ENCODE results near the gene TGFBR3.

TGFBR3 gene

GRCh38 chr1:91885716-91886506 is at the start of gene TGFBR3:
Gene TGFBR3, minus strand, starts transcription at chr1:91886151. Its CDS starts 24,620 bp downstream, at chr1:91861531.
- peak; percentile 57 for DNase-seq (ENCODE audit: low read depth)

- DNase-seq (ENCODE audit: low read depth) = no peak
Measured at GRCh38 chr1:91929250-91929649, 43.3 kb upstream of the TGFBR3 start.

GRCh38 chr1:91928026-91928425 is 42.1 kb upstream of the TGFBR3 start:
- DNase-seq (ENCODE audit: low read depth) = no peak

GRCh38 chr1:91925644-91926435 is 39.9 kb upstream of the TGFBR3 start:
- no peak for DNase-seq (ENCODE audit: low read depth)

- DNase-seq (ENCODE audit: low read depth) = no peak
Measured at GRCh38 chr1:91924146-91924545, 38.2 kb upstream of the TGFBR3 start.

GRCh38 chr1:91919962-91920361 is 34.0 kb upstream of the TGFBR3 start:
- no peak for DNase-seq (ENCODE audit: low read depth)

- no peak for DNase-seq (ENCODE audit: low read depth)
Measured at GRCh38 chr1:91916811-91917460, 31.0 kb upstream of the TGFBR3 start.

GRCh38 chr1:91916046-91916445 is 30.1 kb upstream of the TGFBR3 start:
- DNase-seq (ENCODE audit: low read depth) = no peak

- DNase-seq (ENCODE audit: low read depth) = no peak
Measured at GRCh38 chr1:91913018-91913417, 27.1 kb upstream of the TGFBR3 start.

GRCh38 chr1:91912266-91912665 is 26.3 kb upstream of the TGFBR3 start:
- DNase-seq (ENCODE audit: low read depth) = no peak

GRCh38 chr1:91901231-91901630 is 15.3 kb upstream of the TGFBR3 start:
- DNase-seq (ENCODE audit: low read depth) = no peak

GRCh38 chr1:91900562-91900961 is 14.6 kb upstream of the TGFBR3 start:
- no peak for DNase-seq (ENCODE audit: low read depth)

GRCh38 chr1:91897016-91897415 is 11.1 kb upstream of the TGFBR3 start:
- DNase-seq (ENCODE audit: low read depth) = no peak

GRCh38 chr1:91895832-91896556 is 10.0 kb upstream of the TGFBR3 start:
- no peak for DNase-seq (ENCODE audit: low read depth)

GRCh38 chr1:91894036-91894761 is 8.2 kb upstream of the TGFBR3 start:
- DNase-seq (ENCODE audit: low read depth) = no peak

- no peak for DNase-seq (ENCODE audit: low read depth)
Measured at GRCh38 chr1:91891969-91892368, 6.0 kb upstream of the TGFBR3 start.

- no peak for DNase-seq (ENCODE audit: low read depth)
Measured at GRCh38 chr1:91891454-91891853, 5.5 kb upstream of the TGFBR3 start.

GRCh38 chr1:91889717-91890459 is 3.9 kb upstream of the TGFBR3 start:
- no peak for DNase-seq (ENCODE audit: low read depth)

GRCh38 chr1:91885213-91885715 is 687 bp downstream of the TGFBR3 start:
- DNase-seq (ENCODE audit: low read depth) = no peak

- DNase-seq (ENCODE audit: low read depth) = no peak
Measured at GRCh38 chr1:91884459-91885212, 1.3 kb downstream of the TGFBR3 start.
